OCI-LY1 (cell line): ENCODE data around the gene SLC16A4.
A peak's percentile ranks its signal among the peaks of the same experiment; 100 is the strongest.

Experiments
- H2AFZ ChIP-seq: fragments of 200-600 bp; sonication (generic), shearing (Covaris generic); 2 replicates; pipeline ENCODE4 v1.6.0; 2014; ENCODE audit warnings: antibody characterized with exemption, mild to moderate bottlenecking, low read length
- H3F3A ChIP-seq: fragments of 200-600 bp; sonication (generic), shearing (Covaris generic); 2 replicates; pipeline ENCODE4 v1.6.0; 2014; ENCODE audit warnings: mild to moderate bottlenecking, antibody characterized with exemption, low read length, moderate library complexity; ENCODE audit not compliant: insufficient read depth
- H3K27ac ChIP-seq: fragments of 200-600 bp; sonication (generic); 2 replicates; pipeline ENCODE4 v1.5.1; 2014; ENCODE audit warnings: low read length, mixed run types, mild to moderate bottlenecking, low read depth; ENCODE audit not compliant: poor library complexity, severe bottlenecking
- H3K27me3 ChIP-seq: fragments of 200-600 bp; sonication (generic); 2 replicates; pipeline ENCODE4 v1.6.0; 2014; ENCODE audit warnings: antibody characterized with exemption, mild to moderate bottlenecking, low read length, moderate library complexity; ENCODE audit not compliant: insufficient read depth
- H3K36me3 ChIP-seq: fragments of 200-600 bp; sonication (generic); 2 replicates; pipeline ENCODE4 v1.6.1; 2014; ENCODE audit warnings: mild to moderate bottlenecking, antibody characterized with exemption, low read length, moderate library complexity, mixed read lengths; ENCODE audit not compliant: insufficient read depth
- H3K4me1 ChIP-seq: fragments of 200-600 bp; sonication (generic); 2 replicates; pipeline ENCODE4 v1.5.1; 2014; ENCODE audit warnings: mild to moderate bottlenecking, low read length, moderate library complexity; ENCODE audit not compliant: insufficient read depth, severe bottlenecking
- H3K4me2 ChIP-seq: fragments of 200-600 bp; sonication (generic), shearing (Covaris generic); 2 replicates; pipeline ENCODE4 v1.6.1; 2014; ENCODE audit warnings: low read length
- H3K4me3 ChIP-seq: fragments of 200-600 bp; sonication (generic); 2 replicates; pipeline ENCODE4 v1.5.1; 2014; ENCODE audit warnings: low read length, low read depth, mild to moderate bottlenecking, mixed read lengths; ENCODE audit not compliant: poor library complexity, severe bottlenecking
- H3K79me2 ChIP-seq: fragments of 200-600 bp; shearing (Covaris generic); 2 replicates; pipeline ENCODE4 v1.6.1; 2016; ENCODE audit warnings: mixed run types, low read length, mixed read lengths; ENCODE audit not compliant: insufficient read depth
- H3K9ac ChIP-seq: fragments of 200-600 bp; sonication (generic), shearing (Covaris generic); 2 replicates; pipeline ENCODE4 v1.6.1; 2014; ENCODE audit warnings: mild to moderate bottlenecking, low read length, mixed read lengths
- H3K9me2 ChIP-seq: fragments of 200-600 bp; sonication (generic), shearing (Covaris generic); 2 replicates; pipeline ENCODE4 v1.6.1; 2014; ENCODE audit warnings: low read depth, mild to moderate bottlenecking, low read length, mixed read lengths
- H3K9me3 ChIP-seq: fragments of 200-600 bp; shearing (Covaris generic); 2 replicates; pipeline ENCODE4 v1.6.1; 2014; ENCODE audit warnings: low read length, mixed read lengths
- H4K20me1 ChIP-seq: fragments of 200-600 bp; sonication (generic), shearing (Covaris generic); 2 replicates; pipeline ENCODE4 v1.6.0; 2016; ENCODE audit warnings: mild to moderate bottlenecking, low read length; ENCODE audit not compliant: insufficient read depth
- CTCF ChIP-seq: fragments of 200-600 bp; sonication (generic), shearing (Covaris generic); IDR thresholded peaks from 2 replicates; pipeline ENCODE4 v1.5.1; 2017; ENCODE audit warnings: mild to moderate bottlenecking, antibody characterized with exemption, low read length, moderate library complexity, mixed read lengths
- EZH2 ChIP-seq: fragments of 200-600 bp; sonication (generic), shearing (Covaris generic); IDR thresholded peaks from 2 replicates; pipeline ENCODE4 v1.8.0; 2017; ENCODE audit warnings: borderline replicate concordance, mixed run types, mild to moderate bottlenecking, antibody characterized with exemption, low read length, moderate library complexity, mixed read lengths

The SLC16A4 gene

GRCh38 chr1:110338309-110338885 lies 52.4 kb downstream of the SLC16A4 start:
- Histone ChIP-seq H3K9me3 (no peaks in the 10 kb centered on the region), H3K36me3 (peaks cover 33% of the 10 kb centered on the region), H3F3A (no peaks in the 10 kb centered on the region), H3K4me2 (peak overlapping the region; percentile 73), H4K20me1 (no peaks in the 10 kb centered on the region; the same call in 1 of the 2 replicates), H3K4me3 (peak overlapping the region; percentile 82), H2AFZ (no peak overlapping the region), H3K27me3 (no peaks in the 10 kb centered on the region), H3K27ac (peak overlapping the region; percentile 97), H3K9ac (peak overlapping the region; percentile 80), H3K79me2 (peaks cover 38% of the 10 kb centered on the region), H3K9me2 (no peaks in the 10 kb centered on the region), H3K4me1 (peaks cover 44% of the 10 kb centered on the region)
- TF ChIP-seq EZH2 (no peak), CTCF (peak; percentile 65)

- H3K9me2 ChIP-seq = no peaks in the 10 kb centered on the region
- H3K4me2 ChIP-seq = peak overlapping the region; percentile 73
- peak overlapping the region; percentile 49; the same call in 1 of the 2 replicates for H2AFZ ChIP-seq
- no peak for TF ChIP-seq CTCF
- no peak for TF ChIP-seq EZH2
- H3K9me3 ChIP-seq = no peaks in the 10 kb centered on the region
- H3K36me3 ChIP-seq = peaks cover 27% of the 10 kb centered on the region
- H4K20me1 ChIP-seq = no peaks in the 10 kb centered on the region
- H3K27ac ChIP-seq = peak overlapping the region; percentile 97
- H3K9ac ChIP-seq = peak overlapping the region; percentile 80
- peaks cover 32% of the 10 kb centered on the region for H3K79me2 ChIP-seq
- H3K4me3 ChIP-seq = peak overlapping the region; percentile 82
- peaks cover 38% of the 10 kb centered on the region for H3K4me1 ChIP-seq
- no peaks in the 10 kb centered on the region for H3K27me3 ChIP-seq
- H3F3A ChIP-seq = no peaks in the 10 kb centered on the region
These were observed 53.0 kb downstream of the SLC16A4 start for GRCh38 chr1:110337704-110338308.

GRCh38 chr1:110336300-110337039 lies 54.4 kb downstream of the SLC16A4 start:
- peaks cover 19% of the 10 kb centered on the region for H3K79me2 ChIP-seq
- no peak overlapping the region for H2AFZ ChIP-seq
- H3K9ac ChIP-seq = 0 out of 2 replicates have a peak overlapping the region, but pooled peaks have one; percentile 7
- no peak overlapping the region for H3K4me3 ChIP-seq
- no peaks in the 10 kb centered on the region for H3K9me2 ChIP-seq
- H3K27me3 ChIP-seq = no peaks in the 10 kb centered on the region
- TF ChIP-seq EZH2 = no peak
- no peak for TF ChIP-seq CTCF
- no peaks in the 10 kb centered on the region for H3K9me3 ChIP-seq
- H3K36me3 ChIP-seq = peaks cover 14% of the 10 kb centered on the region
- H3K4me1 ChIP-seq = peaks cover 25% of the 10 kb centered on the region
- no peaks in the 10 kb centered on the region for H4K20me1 ChIP-seq
- H3F3A ChIP-seq = no peaks in the 10 kb centered on the region
- H3K27ac ChIP-seq = no peak overlapping the region
- H3K4me2 ChIP-seq = peak overlapping the region; percentile 17; the same call in 1 of the 2 replicates
